ENCODE measurements around the gene SRPRB. TPM values are rescaled to one million over a fixed set of nuclear protein-coding genes. Genes with fewer than 3 reads are reported as not detected.

The SRPRB gene
- total and polyA plus RNA-seq, 9 of the 15 experiments (the other 6 are each of a cell fraction or from before 2014, with no cell fraction given): 29.5 to 66.0 (median 41.4) TPM

DNA sequence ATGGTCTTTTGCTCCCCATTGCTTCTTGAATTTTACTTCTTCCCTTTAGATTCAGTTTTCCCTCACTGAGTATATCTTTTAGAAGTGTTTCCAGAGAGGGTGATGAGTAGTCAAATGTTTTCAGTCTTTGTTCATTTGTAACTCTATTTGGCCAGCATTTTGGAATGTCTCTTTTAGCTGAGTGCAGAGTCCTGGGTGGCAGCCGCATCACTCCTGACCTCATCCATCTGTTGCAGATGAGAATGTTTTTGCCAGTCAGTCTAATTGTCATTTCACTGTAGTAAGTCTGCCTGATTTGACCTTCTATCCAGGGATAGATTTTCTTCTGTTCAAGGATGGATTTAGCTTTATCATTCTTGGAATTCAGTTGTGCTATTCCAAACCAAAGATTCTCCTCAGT, 7.3 kb downstream of the SRPRB start:
- in situ Hi-C loops (cut with MboI) (loop anchor here (25.0 kb wide), 3 partner anchors 674 to 1076 kb away; partner anchors contain the start of genes ANAPC13, CEP63 and TMEM108), intact Hi-C loops (cut with micrococcal nuclease) (no loop called here)
- H3K27me3 ChIP-seq (ENCODE audit: control insufficient read depth in 2 of 2, insufficient read depth in 2 of 2, low read length in 2 of 2): no peaks in the 10 kb centered on the region
- no peak for FAIRE-seq
- H3K4me1 ChIP-seq (replicated peaks in 1 of 2; ENCODE audit: control insufficient read depth in 2 of 2, insufficient read depth in 2 of 2, low read length in 2 of 2): no peaks in the 10 kb centered on the region
- WGBS (ENCODE audit: insufficient coverage, low coverage, missing lambda C conversion rate): 92% methylated on average over 1 of the region's 1 CpG
- H3K36me3 ChIP-seq (ENCODE audit: control insufficient read depth, insufficient read depth, low read length): peaks cover 86% of the 10 kb centered on the region
- H4K20me1 ChIP-seq (replicated peaks; ENCODE audit: control insufficient read depth, insufficient read depth, low read length): no peaks in the 10 kb centered on the region
- H3K79me2 ChIP-seq (ENCODE audit: control insufficient read depth, insufficient read depth, low read length): peaks cover 4% of the 10 kb centered on the region; the same call in 1 of the 3 replicates
- H3K4me3 ChIP-seq: no peak overlapping the region
- CTCF ChIA-PET (ENCODE audit: low intra/inter-chr PET ratio): no interaction called here
- H3K9me1 ChIP-seq (ENCODE audit: control insufficient read depth, insufficient read depth, low read length): no peaks in the 10 kb centered on the region
- no peak overlapping the region for H3K27ac ChIP-seq (ENCODE audit: extremely low read depth, low read depth, low read length)
- TF ChIP-seq GATAD2A (IDR thresholded peaks at IDR 0.05) (no peak), STAT5A (IDR thresholded peaks at IDR 0.05; ENCODE audit: borderline replicate concordance, low read length) (no peak), NCOA1 (IDR thresholded peaks at IDR 0.05; ENCODE audit: low read depth) (no peak), MYNN (IDR thresholded peaks at IDR 0.05) (no peak), MYNN (CRISPR knock-in tag; IDR thresholded peaks at IDR 0.05) (no peak), ARHGAP35 (IDR thresholded peaks at IDR 0.05; ENCODE audit: partially characterized antibody) (no peak)
- TF ChIP-seq, protein P1, sequence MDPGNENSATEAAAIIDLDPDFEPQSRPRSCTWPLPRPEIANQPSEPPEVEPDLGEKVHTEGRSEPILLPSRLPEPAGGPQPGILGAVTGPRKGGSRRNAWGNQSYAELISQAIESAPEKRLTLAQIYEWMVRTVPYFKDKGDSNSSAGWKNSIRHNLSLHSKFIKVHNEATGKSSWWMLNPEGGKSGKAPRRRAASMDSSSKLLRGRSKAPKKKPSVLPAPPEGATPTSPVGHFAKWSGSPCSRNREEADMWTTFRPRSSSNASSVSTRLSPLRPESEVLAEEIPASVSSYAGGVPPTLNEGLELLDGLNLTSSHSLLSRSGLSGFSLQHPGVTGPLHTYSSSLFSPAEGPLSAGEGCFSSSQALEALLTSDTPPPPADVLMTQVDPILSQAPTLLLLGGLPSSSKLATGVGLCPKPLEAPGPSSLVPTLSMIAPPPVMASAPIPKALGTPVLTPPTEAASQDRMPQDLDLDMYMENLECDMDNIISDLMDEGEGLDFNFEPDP (CRISPR knock-in tag; IDR thresholded peaks at IDR 0.05): no peak
- TF ChIP-seq, protein P2, sequence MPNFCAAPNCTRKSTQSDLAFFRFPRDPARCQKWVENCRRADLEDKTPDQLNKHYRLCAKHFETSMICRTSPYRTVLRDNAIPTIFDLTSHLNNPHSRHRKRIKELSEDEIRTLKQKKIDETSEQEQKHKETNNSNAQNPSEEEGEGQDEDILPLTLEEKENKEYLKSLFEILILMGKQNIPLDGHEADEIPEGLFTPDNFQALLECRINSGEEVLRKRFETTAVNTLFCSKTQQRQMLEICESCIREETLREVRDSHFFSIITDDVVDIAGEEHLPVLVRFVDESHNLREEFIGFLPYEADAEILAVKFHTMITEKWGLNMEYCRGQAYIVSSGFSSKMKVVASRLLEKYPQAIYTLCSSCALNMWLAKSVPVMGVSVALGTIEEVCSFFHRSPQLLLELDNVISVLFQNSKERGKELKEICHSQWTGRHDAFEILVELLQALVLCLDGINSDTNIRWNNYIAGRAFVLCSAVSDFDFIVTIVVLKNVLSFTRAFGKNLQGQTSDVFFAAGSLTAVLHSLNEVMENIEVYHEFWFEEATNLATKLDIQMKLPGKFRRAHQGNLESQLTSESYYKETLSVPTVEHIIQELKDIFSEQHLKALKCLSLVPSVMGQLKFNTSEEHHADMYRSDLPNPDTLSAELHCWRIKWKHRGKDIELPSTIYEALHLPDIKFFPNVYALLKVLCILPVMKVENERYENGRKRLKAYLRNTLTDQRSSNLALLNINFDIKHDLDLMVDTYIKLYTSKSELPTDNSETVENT (CRISPR knock-in tag; IDR thresholded peaks at IDR 0.05): no peak
- POLR2A ChIA-PET: no interaction called here
- no peak overlapping the region for H2AFZ ChIP-seq (ENCODE audit: low read depth, low read length)
- no peak for ATAC-seq
- BruUV-seq (replicated peaks): no TSS peak
- H3K4me2 ChIP-seq (ENCODE audit: insufficient read depth, low read length): no peak overlapping the region
- no peak for DNase-seq (ENCODE audit: extremely low read depth in 1 of 4, low spot score in 3 of 4)
- H3K9ac ChIP-seq (ENCODE audit: insufficient read depth in 1 of 2, low read depth in 2 of 2, low read length in 2 of 2): no peak overlapping the region
- no peaks in the 10 kb centered on the region for H3K9me3 ChIP-seq (replicated peaks; ENCODE audit: control insufficient read depth, insufficient read depth, low read depth, low read length)
